T-cell (primary cell): Measurements from ENCODE around the gene ZFP1. TPM values are rescaled to one million over a fixed set of nuclear protein-coding genes. Genes with fewer than 3 reads are reported as not detected.
A peak's percentile ranks its signal among the peaks of the same experiment; 100 is the strongest.

ENCODE experiments used
- ATAC-seq, 4 experiments: fragments of 200-7000 bp in 3 of 4; fragments of 150-1000 bp in 1 of 4; cut with Tn5 transposase; replicated peaks in 1 of 4; 1 replicate in 3 of 4; 2 replicates in 1 of 4; pipeline ENCODE4 v1.10.0; 2021; ENCODE audit warnings: moderate library complexity in 3 of 4, mild to moderate bottlenecking in 2 of 4, moderate number of reproducible peaks in 1 of 4
- CTCF ChIA-PET, 2 donors: fragments of 300-600 bp; sonication (Branson Sonifier 250); formaldehyde crosslinking; loops; one replicate each; lab custom pipeline; 2022; ENCODE audit warnings: antibody characterized with exemption in 2 of 2; lab: Charles Lee
- POLR2A ChIA-PET, 2 donors: fragments of 300-600 bp; sonication (Branson Sonifier 250); formaldehyde crosslinking; loops; one replicate each; lab custom pipeline; 2022; ENCODE audit warnings: antibody characterized with exemption in 2 of 2; lab: Charles Lee
- DNase-seq, 35 experiments: peaks; one replicate each; pipeline versions ENCODE4 v3.0.0 to v3.0.0-alpha.2; 2013 to 2023
- H3K27ac ChIP-seq: one replicate; pipeline ENCODE4 v1.5.1; 2013; ENCODE audit warnings: low read length
- H3K27me3 ChIP-seq, 2 experiments: replicated peaks in 1 of 2; 1 replicate in 1 of 2; 2 replicates in 1 of 2; pipeline versions ENCODE4 v1.6.1 to v1.7.0; 2013; ENCODE audit warnings: low read length in 1 of 2, mixed read lengths in 1 of 2; ENCODE audit not compliant: control insufficient read depth in 2 of 2, insufficient read depth in 2 of 2; ENCODE audit errors: extremely low read depth in 1 of 2
- H3K36me3 ChIP-seq, 2 donors: 1 replicate in 1 of 2; 2 replicates in 1 of 2; pipeline versions ENCODE4 v1.6.1 to v1.7.0; 2013; ENCODE audit warnings: low read length in 1 of 2; ENCODE audit not compliant: control insufficient read depth in 2 of 2, insufficient read depth in 1 of 2; ENCODE audit errors: extremely low read depth in 1 of 2
- H3K4me1 ChIP-seq, 2 experiments: 1 replicate in 1 of 2; 2 replicates in 1 of 2; pipeline versions ENCODE4 v1.6.1 to v1.7.0; 2013; ENCODE audit warnings: low read length in 2 of 2, mixed read lengths in 1 of 2; ENCODE audit not compliant: insufficient read depth in 2 of 2, control insufficient read depth in 1 of 2; ENCODE audit errors: extremely low read depth in 1 of 2
- H3K4me3 ChIP-seq, 2 donors: 1 replicate in 1 of 2; 2 replicates in 1 of 2; pipeline versions ENCODE4 v1.5.1 to v1.7.0; 2013; ENCODE audit warnings: mild to moderate bottlenecking in 2 of 2, low read length in 1 of 2, moderate library complexity in 1 of 2; ENCODE audit not compliant: control insufficient read depth in 1 of 2; ENCODE audit errors: extremely low read depth in 1 of 2
- H3K9me3 ChIP-seq: 2 replicates; pipeline ENCODE4 v1.7.0; 2013
- H3K27ac Mint-ChIP-seq, 2 donors: one replicate each; pipeline ENCODE4 v1.8.0; 2020 to 2021; ENCODE audit warnings: mild to moderate bottlenecking in 2 of 2, mixed read lengths in 2 of 2
- H3K27me3 Mint-ChIP-seq, 2 donors: one replicate each; pipeline ENCODE4 v1.8.0; 2021 to 2022; ENCODE audit warnings: mixed read lengths in 2 of 2
- H3K36me3 Mint-ChIP-seq: one replicate; pipeline ENCODE4 v1.8.0; 2021; ENCODE audit warnings: mixed read lengths
- H3K4me1 Mint-ChIP-seq, 3 donors: one replicate each; pipeline ENCODE4 v1.8.0; 2020 to 2022; ENCODE audit warnings: mixed read lengths in 3 of 3, mild to moderate bottlenecking in 1 of 3
- H3K4me3 Mint-ChIP-seq, 3 donors: one replicate each; pipeline ENCODE4 v1.8.0; 2020 to 2022; ENCODE audit warnings: mild to moderate bottlenecking in 3 of 3, mixed read lengths in 3 of 3, moderate library complexity in 3 of 3
- H3K9me3 Mint-ChIP-seq, 3 donors: one replicate each; pipeline ENCODE4 v1.8.0; 2020 to 2022; ENCODE audit warnings: mixed read lengths in 3 of 3
- WGBS: methylation state at CpG from one replicate; pipeline ENCODE4 v1.1.5; 2013; ENCODE audit warnings: missing lambda C conversion rate; ENCODE audit not compliant: insufficient coverage; 5-methylcytosine and 5-hydroxymethylcytosine counted together
- total RNA-seq, 35 experiments: library from RNA in 6 of 35; stranded (reverse) in 6 of 35; fragments of 120-200 nt in 1 of 35; gene quantifications; one replicate each; pipeline versions ENCODE4 v1.2.1 to v1.2.4 and lab custom pipeline; 2013 to 2026

ZFP1 gene
- total RNA-seq (10 to 100 TPM; 10.1 to 15.6 (median 14.4) TPM), total RNA-seq (lab: John Stamatoyannopoulos, UW) (10.3 to 33.2 (median 20.2) reads per million in 29 experiments)
- total RNA-seq (2013) = 14.4 TPM

GRCh38 chr16:75148311-75149195 lies at the start of gene ZFP1:
Gene ZFP1 (plus strand): TSS chr16:75148524. CDS start chr16:75152952, 4,428 bp downstream.
- H3K4me1 ChIP-seq = peaks cover 5 to 10% of the 10 kb centered on the region in 2 experiments
- H3K27ac ChIP-seq = peak within 1 kb of the TSS; percentile 80
- peak within 1 kb of the TSS; percentile 62 to 86 for H3K27ac Mint-ChIP-seq
- ChIA-PET CTCF (interaction anchor here in 1 of 2 donors (0.6 kb wide), 1 partner anchor 549 kb away, joined by 3 read pairs; no protein-coding TSS in a partner anchor), POLR2A (no interaction called here)
- H3K27me3 Mint-ChIP-seq = no peaks in the 10 kb centered on the region
- peak; percentile 84 to 96 (median 92) for DNase-seq
- peaks cover 4% of the 10 kb centered on the region in 2 donors for H3K36me3 ChIP-seq
- peaks cover 30% of the 10 kb centered on the region for H3K36me3 Mint-ChIP-seq
- peaks cover 17 to 23% (median 22%) of the 10 kb centered on the region in 3 donors for H3K4me1 Mint-ChIP-seq
- peak within 1 kb of the TSS; percentile 83 to 92 for H3K4me3 ChIP-seq
- WGBS = under 1% methylated on average over 79 of the region's 93 CpGs
- peaks cover 9 to 19% (median 11%) of the 10 kb centered on the region in 3 donors for H3K9me3 Mint-ChIP-seq
- peak; percentile 90 to 93 (median 91) for ATAC-seq
- H3K9me3 ChIP-seq = peaks cover 7% of the 10 kb centered on the region
- no peaks in the 10 kb centered on the region for H3K27me3 ChIP-seq
- peak within 1 kb of the TSS; percentile 79 to 86 (median 82) for H3K4me3 Mint-ChIP-seq

- Mint-ChIP-seq H3K9me3 (no peaks in the 10 kb centered on the region), H3K4me3 (peak overlapping the region in 2 of 3 donors; percentile 22 to 39)
- no peak overlapping the region for H3K4me3 ChIP-seq
Measured at GRCh38 chr16:75099075-75099667, 49.2 kb upstream of the ZFP1 start.

GRCh38 chr16:75099738-75100602 lies 48.4 kb upstream of the ZFP1 start:
- H3K9me3 ChIP-seq = no peaks in the 10 kb centered on the region
- 41% methylated on average over 6 of the region's 16 CpGs for WGBS
- peaks cover 16 to 41% of the 10 kb centered on the region in 2 experiments for H3K4me1 ChIP-seq
- H3K4me3 ChIP-seq = no peak overlapping the region
- DNase-seq (peak in 17 of 35 experiments; percentile 14 to 56 (median 26)), ATAC-seq (peak; percentile 36 to 81 (median 70))
- H3K27me3 ChIP-seq = no peaks in the 10 kb centered on the region
- H3K36me3 ChIP-seq = no peaks in the 10 kb centered on the region
- Mint-ChIP-seq H3K4me1 (peaks cover 29 to 54% (median 45%) of the 10 kb centered on the region in 3 donors), H3K27me3 (no peaks in the 10 kb centered on the region), H3K4me3 (peak overlapping the region; percentile 6 to 39 (median 22)), H3K9me3 (no peaks in the 10 kb centered on the region), H3K27ac (peak overlapping the region; percentile 88 to 92), H3K36me3 (no peaks in the 10 kb centered on the region)
- ChIA-PET CTCF (interaction anchor here (0.5 to 2.2 kb wide), 6 partner anchors 9 to 459 kb away, joined by 3 to 12 read pairs (median 6); no protein-coding TSS in a partner anchor), POLR2A (no interaction called here)
- peak overlapping the region; percentile 69 for H3K27ac ChIP-seq

More at GRCh38 chr16:75099075-75099667, 49.2 kb upstream of the ZFP1 start:
- Histone ChIP-seq H3K36me3 (peaks cover 0 to 3% of the 10 kb centered on the region in 2 donors), H3K9me3 (no peaks in the 10 kb centered on the region), H3K27me3 (no peaks in the 10 kb centered on the region), H3K27ac (peak overlapping the region; percentile 69), H3K4me1 (peaks cover 16 to 40% of the 10 kb centered on the region in 2 experiments)
- no peak for DNase-seq
- ChIA-PET POLR2A (no interaction called here), CTCF (interaction anchor here (0.6 to 2.2 kb wide), 4 partner anchors 10 to 35 kb away, joined by 4 to 12 read pairs (median 10); no protein-coding TSS in a partner anchor)
- Mint-ChIP-seq H3K27me3 (no peaks in the 10 kb centered on the region), H3K4me1 (peaks cover 29 to 52% (median 45%) of the 10 kb centered on the region in 3 donors), H3K27ac (peak overlapping the region; percentile 88 to 92), H3K36me3 (no peaks in the 10 kb centered on the region)
- 72% methylated on average over 6 of the region's 8 CpGs for WGBS
- no peak for ATAC-seq

GRCh38 chr16:75100603-75100990 lies 47.7 kb upstream of the ZFP1 start:
- ChIA-PET CTCF (interaction anchor here (0.5 to 1.4 kb wide), 6 partner anchors 11 to 459 kb away, joined by 3 to 6 read pairs (median 4); no protein-coding TSS in a partner anchor), POLR2A (no interaction called here)
- Histone ChIP-seq H3K4me3 (no peak overlapping the region), H3K36me3 (no peaks in the 10 kb centered on the region), H3K27ac (peak overlapping the region; percentile 69), H3K27me3 (no peaks in the 10 kb centered on the region), H3K9me3 (no peaks in the 10 kb centered on the region), H3K4me1 (peaks cover 19 to 47% of the 10 kb centered on the region in 2 experiments)
- Mint-ChIP-seq H3K27me3 (no peaks in the 10 kb centered on the region), H3K27ac (peak overlapping the region; percentile 88 to 92), H3K9me3 (no peaks in the 10 kb centered on the region), H3K4me1 (peaks cover 34 to 61% (median 50%) of the 10 kb centered on the region in 3 donors), H3K36me3 (no peaks in the 10 kb centered on the region), H3K4me3 (peak overlapping the region in 2 of 3 donors; percentile 13 to 39)
- 80% methylated on average over 1 of the region's 3 CpGs for WGBS
- ATAC-seq (no peak), DNase-seq (no peak)

GRCh38 chr16:75101635-75102034 lies 46.7 kb upstream of the ZFP1 start:
- no peaks in the 10 kb centered on the region for H3K36me3 Mint-ChIP-seq
- Histone ChIP-seq H3K4me1 (peaks cover 19 to 57% of the 10 kb centered on the region in 2 experiments), H3K4me3 (no peak overlapping the region), H3K36me3 (no peaks in the 10 kb centered on the region), H3K9me3 (no peaks in the 10 kb centered on the region), H3K27ac (no peak overlapping the region), H3K27me3 (no peaks in the 10 kb centered on the region)
- ChIA-PET CTCF (interaction anchor here in 1 of 2 donors (0.6 kb wide), 1 partner anchor 236 kb away, joined by 3 read pairs; no protein-coding TSS in a partner anchor), POLR2A (no interaction called here)
- DNase-seq (no peak), ATAC-seq (no peak)
- 25% methylated on average over 1 of the region's 3 CpGs for WGBS
- H3K4me1 Mint-ChIP-seq = peaks cover 43 to 68% (median 56%) of the 10 kb centered on the region in 3 donors
- no peaks in the 10 kb centered on the region for H3K9me3 Mint-ChIP-seq
- no peaks in the 10 kb centered on the region for H3K27me3 Mint-ChIP-seq
- H3K27ac Mint-ChIP-seq = peak overlapping the region; percentile 44 to 54
- H3K4me3 Mint-ChIP-seq = no peak overlapping the region
